DMS53 (cell line): ENCODE data around the gene CPNE7.
"Not testable (repeated sequence)": the region's sequence is repeated elsewhere in the genome, so short reads cannot be mapped to it uniquely, and the experiment has no call there.

Experiments used
- DNase-seq: peaks from one replicate; lab custom pipeline; 2025; lab: John Stamatoyannopoulos, UW

Gene CPNE7

DNA sequence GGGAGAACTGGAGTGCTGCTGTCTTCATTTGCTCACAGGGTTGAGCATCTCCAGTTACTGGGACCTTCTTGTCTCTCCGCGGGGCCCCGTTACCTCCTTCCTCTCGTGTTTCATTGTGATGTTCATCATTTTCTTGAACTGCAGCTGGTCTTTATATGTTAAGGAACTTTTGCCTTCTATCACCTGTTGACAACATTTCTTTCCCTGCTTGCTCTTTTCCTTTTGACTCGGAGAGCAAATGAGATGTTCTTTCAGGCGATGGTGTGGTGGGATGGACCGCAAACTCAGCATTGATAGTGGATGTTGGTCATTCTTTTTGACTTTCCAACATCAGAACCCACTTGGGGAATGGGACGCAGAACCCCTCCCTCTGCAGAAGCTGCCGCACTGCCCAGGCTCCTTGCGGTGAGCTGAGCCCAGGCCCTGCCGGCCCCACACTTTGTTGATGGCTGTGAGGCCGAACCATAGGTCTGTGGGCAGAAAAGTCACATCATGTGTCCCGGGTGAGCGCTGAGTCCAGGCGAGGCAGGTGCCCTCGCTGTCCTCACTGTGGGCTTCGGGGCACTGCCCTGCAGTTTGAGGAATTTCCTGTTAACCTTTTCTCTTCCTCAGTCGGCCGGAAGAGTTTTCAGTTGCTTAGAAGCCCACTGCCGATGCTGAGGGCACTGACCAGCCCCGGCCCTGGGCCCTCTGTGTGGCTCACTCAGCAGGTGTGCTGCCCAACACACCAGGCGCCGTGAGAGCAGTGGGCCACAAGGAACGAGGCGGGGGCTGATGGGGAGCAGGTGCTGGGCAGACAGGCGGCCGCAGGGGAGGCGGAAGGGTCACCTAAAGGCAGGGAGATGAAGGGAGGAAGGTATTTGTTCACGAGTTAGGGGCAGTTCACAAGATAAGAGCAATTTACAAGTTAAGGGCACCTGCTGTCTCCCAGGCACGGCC is 7.6 kb upstream of the CPNE7 start:
- DNase-seq: no peak

DNA sequence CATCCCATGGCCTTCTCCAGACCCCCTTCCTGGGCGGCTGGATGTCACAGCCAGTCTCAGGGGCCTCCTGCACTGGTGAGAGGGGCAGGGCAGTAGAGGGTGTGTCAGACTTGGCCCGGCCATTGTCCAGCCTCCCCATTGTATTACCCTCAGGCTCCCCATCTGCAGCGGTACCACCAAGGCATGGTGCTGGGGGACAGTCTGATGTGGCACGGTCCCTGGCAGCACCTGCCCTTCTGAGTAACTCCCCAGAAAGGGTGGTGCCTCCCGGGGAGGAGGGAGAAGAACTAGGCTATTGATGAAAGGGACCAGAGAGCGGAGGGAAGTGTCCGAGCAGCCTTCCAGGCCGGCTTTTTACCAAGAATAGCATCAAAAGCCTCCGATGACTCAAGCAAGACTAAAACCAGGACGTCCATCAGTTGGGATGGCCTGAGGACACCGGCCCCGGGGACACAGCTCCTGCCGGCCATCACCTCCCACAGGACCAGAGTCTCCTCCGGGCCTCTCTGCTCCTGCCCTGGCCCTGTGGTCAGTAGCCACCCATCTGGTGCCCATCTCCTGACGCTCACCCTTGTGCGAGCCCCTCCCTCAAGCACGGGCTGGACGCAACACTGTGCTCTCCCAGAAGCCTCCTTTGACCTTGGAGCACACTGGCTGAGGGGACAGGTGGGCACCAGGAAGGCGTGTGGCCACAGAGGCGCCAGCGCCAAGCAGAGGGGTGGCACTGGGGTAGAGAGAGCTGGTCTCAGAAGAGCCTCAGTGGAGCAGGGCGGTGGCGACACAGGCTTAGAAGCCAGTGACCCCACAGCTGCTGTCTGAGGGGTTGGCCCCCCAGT is 5.8 kb upstream of the CPNE7 start:
- DNase-seq: no peak

DNA sequence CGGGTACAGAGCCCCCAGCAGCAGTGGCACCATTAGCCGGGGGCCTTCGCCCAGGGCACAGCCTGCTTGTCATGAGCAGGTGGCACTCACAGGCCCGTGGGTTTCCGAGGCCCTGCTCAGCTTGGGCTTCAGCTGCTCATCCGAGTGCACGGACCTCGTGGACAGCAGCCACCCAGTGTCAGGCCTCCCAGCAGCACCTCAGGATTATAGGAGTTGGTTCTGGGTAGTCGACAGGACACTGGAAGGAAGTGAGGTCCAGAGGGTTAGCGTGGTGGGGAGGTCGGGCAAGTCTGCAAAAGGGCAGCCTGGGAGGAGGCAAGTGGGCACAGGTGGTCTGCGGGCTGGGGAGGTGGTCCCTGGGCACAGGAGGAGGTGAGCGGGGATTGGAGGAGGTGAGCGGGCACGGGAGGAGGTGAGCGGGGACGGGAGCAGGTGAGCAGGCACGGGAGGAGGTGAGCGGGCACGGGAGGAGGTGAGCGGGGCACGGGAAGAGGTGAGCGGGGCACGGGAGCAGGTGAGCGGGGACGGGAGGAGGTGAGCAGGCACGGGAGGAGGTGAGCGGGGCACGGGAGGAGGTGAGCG is 5.1 kb upstream of the CPNE7 start:
- no peak for DNase-seq

DNA sequence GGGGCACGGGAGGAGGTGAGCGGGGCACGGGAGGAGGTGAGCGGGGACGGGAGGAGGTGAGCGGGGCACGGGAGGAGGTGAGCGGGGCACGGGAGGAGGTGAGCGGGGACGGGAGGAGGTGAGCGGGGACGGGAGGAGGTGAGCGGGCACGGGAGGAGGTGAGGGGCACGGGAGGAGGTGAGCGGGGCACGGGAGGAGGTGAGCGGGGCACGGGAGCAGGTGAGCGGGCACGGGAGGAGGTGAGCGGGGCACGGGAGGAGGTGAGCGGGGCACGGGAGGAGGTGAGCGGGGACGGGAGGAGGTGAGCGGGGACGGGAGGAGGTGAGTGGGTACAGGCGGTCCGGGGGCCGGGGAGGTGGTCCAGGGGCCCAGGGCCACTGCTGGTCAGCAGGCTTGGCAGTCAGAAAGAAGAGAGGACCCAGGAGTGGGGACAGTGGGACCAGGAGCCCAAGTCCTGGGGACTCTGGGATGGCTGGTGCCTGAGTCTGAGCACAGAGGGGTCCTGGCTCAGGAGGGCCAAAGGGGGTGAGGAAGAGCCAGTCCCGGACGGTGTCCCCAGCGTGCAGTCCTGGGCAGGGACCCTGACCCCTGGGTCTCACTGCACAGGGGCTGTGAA is 4.5 kb upstream of the CPNE7 start:
- not testable (repeated sequence) for DNase-seq

DNA sequence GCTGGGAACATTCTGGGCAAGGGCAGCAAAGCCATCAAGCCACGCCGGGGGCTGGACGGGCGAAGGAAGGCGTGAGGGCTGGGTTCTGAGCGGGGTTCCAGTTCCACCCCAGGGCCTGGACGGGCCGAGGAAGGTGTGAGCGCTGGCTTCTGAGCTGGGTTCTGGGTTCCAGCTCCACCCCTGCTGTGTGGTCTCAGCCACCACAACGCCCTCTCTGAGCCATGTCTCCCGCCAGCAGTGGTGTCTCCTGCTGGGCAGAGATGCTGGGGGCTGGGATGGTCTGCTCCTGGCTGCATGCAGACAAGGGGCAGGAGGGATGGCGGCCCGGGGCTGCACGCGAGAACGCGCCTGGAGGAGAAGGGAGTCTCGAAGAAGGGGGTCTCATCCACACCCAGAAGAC is 3.9 kb upstream of the CPNE7 start:
- DNase-seq: no peak

DNA sequence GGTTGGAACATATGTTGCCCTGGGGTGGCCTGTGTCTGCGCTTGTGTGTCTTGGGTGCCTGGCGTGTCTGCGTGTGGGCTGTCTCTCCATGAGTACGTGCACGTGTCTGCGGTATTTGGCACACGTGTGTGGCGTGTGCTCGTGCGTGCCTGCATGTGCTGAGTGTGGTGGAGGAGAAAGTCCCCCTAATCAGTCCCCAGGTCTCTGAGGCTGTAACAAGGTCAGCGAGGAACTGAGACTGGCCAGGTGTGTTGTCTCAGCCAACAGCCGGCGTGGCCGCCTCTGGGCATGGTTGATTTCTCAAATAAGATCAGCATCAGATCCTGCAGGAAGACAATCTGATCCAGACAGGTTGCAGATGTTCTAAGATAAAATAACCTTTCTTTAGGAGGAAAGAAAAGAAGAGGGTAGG is 3.5 kb upstream of the CPNE7 start:
- peak; percentile 29 for DNase-seq

DNA sequence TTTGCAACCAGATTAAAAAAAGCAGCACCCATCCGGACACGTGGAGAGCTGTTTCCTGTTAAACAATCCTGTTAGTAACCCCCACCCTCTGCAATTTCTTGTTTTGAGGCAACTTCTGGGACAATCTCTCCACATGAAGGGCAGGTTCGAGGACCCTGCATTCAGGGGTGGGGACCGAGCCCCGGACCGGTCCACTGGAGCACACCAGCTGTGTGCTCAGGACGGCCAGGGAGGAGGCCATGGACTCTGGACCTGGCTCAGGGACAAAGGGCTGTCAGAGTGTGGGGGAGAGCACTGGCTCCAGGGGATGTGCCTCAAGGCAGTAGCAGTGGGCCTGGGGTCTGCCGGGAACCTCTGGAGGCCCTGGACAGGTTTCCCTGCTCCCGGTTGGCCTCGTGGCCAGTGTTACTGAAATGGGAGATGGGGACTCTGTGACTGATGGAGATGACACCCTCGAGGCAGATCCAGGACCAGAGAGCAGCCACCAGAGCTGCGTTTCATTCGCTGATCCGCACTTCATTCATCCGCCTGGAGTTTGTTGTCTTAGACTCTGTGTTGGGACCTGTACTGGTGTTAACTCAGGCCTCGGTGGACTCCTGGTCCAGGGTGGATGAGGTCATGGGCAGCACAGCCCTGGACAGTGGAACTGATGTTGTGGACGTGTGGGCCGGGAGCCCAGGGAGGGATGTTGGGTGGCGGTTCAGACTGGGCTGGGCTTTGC is 2.9 kb upstream of the CPNE7 start:
- DNase-seq: no peak

DNA sequence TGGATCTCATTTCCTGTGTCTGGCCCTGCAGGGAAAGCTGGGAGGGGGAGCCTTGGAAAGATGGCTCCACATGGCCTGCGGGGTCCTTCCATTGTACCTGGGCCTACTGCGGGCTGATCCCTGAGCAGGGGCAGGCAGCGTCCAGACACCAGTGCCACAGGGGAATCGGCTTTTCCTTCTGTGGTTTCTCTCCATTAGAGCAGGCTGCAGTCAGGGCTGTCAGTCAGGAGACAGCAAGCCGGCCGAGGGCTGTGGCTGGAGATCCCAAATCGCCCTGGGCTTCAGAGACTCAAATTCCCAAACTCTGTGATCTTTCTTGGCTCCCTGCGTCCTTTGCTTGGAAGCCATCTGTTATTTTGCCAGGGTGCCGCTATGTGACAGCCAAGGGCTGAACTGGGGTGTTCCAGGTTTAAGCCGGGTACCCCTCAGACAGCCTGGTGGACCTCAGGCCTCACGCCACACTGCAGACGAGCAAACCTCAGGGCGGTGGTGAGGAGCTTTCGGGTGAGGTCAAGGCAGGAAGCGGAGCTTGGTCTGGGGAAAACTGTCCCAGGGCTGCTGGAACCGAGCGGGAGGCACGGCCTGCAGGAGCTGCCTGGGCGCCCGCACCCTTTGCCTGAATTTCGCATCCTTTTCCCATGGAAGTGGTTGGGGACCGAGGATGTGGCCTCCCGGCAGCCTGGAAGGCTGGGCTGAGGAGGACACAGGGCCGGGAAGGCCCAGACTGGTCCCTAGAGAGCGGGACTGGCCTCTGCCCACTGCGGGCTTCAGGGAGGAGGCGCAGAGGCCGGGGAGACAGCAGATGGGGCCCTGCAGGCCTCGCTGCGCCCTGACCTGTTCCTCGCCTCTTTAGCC is 1.5 kb upstream of the CPNE7 start:
- DNase-seq: no peak

DNA sequence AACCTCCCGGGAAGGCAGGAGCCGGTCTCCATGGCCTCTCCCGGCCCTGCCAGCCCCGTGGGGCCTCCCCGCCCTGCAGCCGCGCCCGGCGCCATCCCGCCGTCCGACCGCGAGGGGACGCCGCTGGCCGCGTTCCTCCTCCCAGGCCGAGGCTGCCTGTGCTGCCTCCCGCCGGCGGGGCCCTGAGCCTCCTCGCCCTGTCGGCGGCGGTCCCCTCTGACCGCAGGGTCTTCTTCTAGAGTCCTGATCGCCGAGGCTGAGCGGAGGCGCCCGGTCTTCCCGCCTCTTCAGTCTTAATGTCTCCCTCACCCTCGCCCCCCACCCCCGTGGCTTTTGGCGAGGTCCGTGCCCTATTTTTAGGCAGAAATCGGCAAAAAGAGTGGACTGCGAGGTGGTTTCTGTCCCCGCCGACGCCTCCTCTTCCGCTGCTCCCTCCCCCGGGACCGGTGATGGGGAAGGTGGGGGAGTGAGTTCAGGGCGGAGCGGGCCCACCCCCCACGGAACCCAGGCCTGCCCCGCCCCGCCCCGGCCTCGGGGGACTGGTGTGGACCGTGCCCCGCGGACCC is 794 bp upstream of the CPNE7 start:
- peak; percentile 84 for DNase-seq

DNA sequence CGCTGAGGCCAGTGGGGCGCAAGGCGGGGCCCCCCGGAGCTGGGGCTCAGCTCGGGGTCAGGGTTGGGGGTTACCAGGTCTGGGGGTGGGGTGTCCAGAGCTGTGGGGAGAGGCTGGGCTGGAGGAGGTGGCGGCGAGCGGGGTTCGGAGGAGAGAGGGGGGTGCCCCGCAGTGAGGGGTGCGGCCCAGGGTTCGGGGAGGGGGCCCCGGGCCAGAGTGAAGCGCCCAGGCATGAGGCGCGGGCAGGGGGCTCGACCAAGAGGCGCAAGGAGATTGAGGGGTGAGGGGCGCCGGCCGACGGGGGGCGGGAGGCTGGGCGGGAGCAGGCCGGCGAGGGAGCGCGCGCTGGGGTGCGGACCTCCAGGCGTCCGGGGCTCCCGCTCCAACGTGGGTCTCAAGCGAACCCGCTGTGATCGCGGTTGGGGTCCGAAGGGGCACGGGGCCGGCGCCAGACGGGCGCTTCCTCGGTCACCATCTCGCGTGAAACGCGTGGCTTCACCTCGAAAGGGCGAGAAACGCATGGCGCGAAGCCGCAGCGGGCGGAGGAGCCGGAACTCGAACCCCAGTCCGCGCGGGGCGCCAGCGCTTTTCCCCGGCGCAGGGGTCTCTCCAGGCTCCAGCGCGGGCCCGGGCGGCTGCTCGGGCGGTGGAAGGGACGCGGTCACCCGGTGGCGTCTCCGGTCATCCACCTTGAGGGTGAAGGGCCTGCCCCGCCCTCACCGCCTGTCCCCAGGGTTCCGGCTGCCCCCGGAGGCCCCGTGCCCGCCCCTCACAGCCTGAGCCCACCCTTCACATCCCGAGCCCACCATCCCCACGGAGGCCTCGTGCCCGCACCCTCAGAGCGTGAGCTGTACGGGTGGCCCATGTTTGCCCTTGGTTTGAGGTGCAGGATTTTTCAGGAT is 846 bp downstream of the CPNE7 start:
- no peak for DNase-seq

DNA sequence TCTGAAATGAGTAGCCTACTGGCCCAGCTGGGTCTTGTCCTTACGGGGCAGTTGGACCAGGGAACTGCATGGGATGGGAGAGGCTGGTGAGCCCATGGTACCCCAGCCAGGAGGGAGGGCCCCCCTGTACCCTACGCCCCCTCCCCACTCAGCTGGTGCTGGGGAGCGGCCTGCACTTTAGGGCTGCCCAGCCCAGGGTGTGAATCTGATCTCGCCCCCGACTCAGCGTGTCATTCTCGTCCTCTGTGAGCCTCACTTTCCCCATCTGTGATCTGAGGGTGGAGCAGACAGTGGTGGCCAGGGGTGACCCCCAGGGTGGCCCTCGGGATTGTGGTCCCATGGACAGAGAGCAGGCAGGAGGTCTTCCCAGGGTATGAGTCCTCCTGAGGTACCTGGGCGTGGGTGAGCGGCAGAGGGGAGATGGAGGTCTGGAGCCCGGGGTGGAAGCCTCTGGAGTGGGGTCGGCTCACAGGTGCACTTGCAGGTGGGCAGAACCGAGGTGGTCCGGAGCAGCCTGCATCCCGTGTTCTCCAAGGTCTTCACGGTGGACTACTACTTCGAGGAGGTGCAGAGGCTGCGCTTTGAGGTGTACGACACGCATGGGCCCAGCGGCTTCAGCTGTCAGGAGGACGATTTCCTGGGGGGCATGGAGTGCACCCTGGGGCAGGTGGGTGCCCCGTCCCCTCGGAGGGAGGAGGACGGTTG is 1.6 kb downstream of the CPNE7 start:
- DNase-seq: no peak

DNA sequence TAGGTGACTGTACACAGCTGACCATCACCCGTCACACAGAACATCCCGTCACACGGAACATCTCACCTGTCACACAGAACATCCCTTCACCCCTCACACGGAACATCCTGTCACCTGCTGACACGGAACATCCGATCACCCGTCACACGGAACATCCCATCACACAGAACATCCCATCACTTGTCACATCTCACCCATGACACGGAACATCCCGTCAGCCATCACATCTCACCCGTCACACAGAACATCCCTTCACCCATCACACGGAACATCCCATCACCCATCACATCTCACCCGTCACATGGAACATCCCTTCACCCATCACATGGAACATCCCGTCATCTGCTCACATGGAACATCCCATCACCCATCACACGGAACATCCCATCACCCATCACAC is 3.8 kb downstream of the CPNE7 start:
- no peak for DNase-seq

DNA sequence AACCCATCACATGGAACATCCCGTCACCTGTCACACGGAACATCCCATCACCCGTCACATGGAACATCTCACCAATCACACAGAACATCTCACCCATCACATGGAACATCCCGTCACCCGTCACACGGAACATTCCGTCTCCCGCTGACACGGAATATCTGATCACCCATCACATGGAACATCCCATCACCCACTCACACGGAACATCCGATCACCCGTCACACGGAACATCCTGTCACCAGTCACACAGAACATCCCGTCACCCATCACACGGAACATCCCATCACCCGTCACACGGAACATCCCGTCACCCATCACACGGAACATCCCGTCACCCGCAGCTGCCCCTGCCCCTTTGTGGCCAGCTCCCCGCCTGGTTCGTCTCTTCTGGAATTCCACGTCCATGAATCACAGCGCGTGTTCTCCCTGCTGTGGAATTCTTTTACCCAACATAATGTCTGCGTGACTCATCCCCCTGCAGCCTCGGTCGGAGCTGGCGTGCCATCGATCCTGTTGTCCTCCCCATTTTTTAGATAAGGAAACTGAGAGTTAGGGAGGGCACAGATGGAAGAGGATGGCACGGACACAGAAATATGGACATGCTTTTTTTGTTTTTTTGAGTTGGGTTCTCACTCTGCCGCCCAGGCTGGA is 5.6 kb downstream of the CPNE7 start:
- no peak for DNase-seq

DNA sequence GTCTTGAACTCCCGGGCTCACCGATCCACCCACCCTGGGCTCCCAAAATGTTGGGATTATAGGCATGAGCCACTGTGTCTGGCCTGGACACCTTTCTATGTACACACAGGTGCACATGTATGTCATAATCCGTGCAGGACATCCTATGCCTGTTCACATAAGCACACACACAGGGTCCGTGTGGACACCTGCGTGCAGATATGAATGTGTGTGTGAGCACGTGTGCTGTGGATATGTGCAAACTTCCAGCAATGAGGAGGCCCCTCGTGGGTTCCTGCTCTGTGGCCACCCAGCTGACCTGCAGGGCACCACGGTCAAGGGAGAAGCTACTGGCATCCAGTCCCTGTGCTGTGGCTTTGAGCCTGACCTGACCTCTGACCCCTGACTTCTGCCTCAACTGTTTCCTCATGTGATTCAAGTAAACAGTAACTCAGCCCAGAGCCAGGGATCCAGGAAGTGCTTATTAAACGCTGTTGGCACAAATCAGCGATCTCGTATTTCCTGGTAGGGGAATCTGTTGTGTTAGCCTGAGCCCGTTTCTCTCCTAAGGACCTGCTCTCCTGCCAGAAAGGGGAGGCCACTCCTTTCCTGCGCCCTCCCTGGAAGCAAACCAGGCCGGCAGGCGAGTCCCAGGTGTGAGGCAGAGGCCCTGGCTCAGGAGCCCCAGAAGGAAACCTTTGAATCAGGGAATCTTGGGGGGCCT is 6.5 kb downstream of the CPNE7 start:
- DNase-seq: peak; percentile 72

DNA sequence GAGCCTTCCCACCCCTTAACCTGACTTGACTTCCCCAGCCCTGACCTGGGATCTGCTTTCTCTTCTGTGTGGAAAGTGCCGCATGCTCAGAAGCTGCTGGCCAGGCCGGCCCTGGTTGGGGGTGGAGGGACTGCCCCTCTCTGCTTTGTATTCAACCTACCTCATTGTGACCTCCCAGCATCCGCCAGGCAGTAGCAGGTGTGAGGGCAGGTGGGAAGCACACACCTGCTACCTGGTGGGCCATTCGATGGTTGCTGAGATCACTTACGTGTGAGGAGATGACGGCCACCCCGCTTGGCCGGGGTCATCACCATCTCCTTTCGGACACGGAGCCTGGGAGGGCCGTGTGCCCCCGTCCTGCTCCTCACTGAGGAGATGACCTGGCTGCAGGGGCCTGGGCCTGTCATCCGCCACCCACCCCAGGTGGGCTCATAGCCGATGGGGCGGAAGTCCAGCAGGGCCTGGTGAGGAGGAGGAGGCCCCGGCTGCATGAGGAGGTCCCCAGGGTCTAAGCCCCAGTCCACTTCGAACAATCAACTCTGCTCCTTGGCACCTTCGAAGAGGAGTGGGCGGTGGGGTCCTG is 7.1 kb downstream of the CPNE7 start:
- DNase-seq: no peak

DNA sequence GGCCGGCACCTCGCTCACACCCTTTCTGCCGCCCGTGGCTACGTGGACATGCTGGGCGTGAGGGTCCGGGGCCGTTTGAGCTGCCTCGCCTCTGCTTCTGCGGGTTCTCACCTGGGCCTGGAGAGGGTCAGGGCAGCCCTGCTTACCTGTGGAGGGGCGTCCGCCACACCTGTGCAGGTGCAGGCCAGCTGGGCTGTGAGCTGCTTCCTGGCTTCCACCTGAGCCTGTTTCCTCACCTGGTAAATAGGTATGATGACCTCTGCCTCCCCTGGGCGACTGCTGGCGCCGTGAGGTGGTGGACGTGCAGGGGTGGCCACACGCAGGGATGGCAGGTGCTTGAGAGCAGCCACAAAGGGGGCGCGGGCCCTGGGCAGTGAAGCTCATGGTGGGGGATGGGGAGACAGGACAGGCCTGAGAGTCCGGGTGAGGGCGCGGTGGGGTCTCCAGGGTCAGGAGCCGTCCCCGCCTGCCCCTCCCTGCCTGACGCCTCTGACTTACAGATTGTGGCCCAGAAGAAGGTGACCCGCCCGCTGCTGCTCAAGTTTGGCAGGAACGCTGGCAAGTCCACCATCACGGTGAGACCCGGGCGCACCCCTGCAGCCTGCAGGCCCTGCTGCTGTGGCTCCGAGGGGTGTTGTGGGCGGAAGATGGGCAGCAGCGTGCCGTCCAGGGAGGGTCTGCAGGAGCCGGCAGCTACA is 7.8 kb downstream of the CPNE7 start:
- DNase-seq: no peak
